Left renal pelvis (tissue), 4 donors: ENCODE data around the gene RNF43. TPM values are rescaled to one million over a fixed set of nuclear protein-coding genes. Genes with fewer than 3 reads are reported as not detected.
"Not testable (repeated sequence)": the region's sequence is repeated elsewhere in the genome, so short reads cannot be mapped to it uniquely, and the experiment has no call there.

Source experiments
- DNase-seq, 4 donors: peaks; one replicate each; pipeline ENCODE4 v3.0.0-alpha.2; 2013; ENCODE audit warnings: low read depth in 4 of 4, low spot score in 3 of 4
- polyA plus RNA-seq, 4 donors: library from polyadenylated mRNA; unstranded; fragments of 120-200 nt; gene quantifications; one replicate each; pipeline ENCODE4 v1.2.1, GENCODE V29; 2013; ENCODE audit not compliant: insufficient read length in 4 of 4

RNF43 gene
- polyA plus RNA-seq, 4 donors: 0.78 to 16.3 (median 14.9) TPM

- DNase-seq: no peak
Measured at GRCh38 chr17:58410714-58411407, 6.5 kb downstream of the RNF43 start.

- no peak for DNase-seq
Measured at GRCh38 chr17:58409432-58409831, 7.9 kb downstream of the RNF43 start.

- DNase-seq: no peak
Measured at GRCh38 chr17:58403311-58403710, 14.0 kb downstream of the RNF43 start.

DNA sequence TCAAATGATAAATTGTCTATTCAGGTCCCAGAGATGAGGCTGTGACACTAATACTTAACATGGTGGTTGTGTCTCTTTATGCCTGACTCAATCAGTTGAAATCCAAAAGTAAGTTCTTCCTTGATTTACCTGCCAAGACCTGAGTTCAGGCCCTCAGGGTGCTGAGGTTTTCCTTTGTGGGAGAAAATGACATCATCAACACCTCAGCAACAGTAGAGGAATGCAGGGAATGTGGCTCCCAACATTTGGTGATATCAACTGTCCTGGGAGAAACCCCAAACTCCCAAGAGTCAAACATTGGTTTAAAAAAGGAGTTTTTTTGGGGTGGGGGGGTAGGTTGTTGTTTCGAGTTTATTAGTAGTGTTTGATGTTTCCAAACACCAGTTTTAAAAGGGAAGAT, 14.7 kb downstream of the RNF43 start:
- no peak for DNase-seq

DNA sequence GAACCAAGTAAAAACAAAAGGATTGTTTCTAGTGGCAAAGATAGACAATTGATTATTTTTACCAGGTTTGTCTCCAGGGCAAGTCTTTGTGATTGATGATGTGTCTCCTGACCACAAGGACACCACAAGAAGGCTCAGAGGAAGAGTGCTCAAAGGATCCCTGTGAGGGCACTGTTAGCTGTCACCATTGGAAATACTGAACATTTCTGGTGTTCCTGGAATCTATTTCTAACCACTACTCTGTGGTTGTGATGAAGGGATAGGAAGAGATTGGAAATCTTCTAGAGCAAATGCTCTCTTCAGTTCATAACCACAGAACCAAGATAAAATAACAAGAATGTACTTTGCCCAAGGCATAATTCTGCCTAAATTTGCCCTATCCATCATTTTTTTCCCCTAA, 15.3 kb downstream of the RNF43 start:
- no peak for DNase-seq

DNA sequence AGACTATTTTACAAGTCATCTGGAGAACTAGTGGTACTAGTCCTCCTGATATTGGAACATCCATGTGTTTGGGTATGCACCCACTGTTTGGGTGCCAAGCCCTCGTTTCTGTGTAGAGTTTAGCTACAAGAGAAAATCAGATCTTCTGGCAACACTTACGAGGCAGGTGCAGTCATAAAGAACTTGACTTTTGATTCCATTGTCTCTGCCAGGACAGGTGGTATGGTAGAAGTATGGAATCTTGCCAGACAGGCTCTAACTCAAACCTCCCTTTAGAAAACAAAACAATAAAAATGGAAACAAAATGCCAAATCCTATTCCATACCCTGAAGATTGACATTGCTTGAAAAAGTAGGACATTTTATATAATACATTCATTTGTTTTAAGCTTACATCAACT, 16.0 kb downstream of the RNF43 start:
- DNase-seq: no peak

DNA sequence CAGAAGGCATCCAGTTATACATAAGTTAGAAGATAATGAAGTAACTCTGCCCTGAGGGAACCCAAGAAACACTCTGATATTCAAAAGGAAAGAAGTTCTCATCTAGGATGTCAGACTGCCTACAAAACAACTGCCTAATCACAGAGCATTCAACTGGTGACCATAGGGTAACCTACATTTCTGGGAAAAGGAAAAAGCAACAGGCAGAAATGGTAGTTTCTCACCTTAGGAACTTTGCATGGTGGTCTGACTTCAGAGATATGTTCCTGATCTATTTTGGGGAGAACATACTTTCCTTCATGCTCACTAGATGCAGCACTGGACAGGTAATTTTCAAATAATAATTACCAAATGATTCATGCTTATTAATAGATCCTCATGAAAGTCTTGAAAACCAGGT, 16.5 kb downstream of the RNF43 start:
- no peak for DNase-seq

DNA sequence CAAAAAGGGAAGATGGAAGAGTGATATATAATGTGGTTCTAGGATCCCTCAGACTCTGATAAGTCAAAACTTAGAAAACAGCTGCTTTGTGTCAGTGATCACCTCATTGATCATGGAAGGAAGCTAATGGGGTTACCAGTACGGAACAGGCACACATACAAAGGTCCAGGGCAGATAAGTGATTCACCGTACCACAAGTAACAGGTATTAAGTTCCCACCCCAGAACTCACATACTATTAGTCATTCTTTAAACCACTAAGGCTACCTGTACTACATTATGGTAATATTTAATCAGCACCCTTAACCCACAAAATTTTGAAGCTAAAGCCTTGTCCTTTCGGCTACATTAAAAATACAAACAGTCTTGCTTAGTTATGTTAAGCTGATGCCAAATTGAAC, 17.4 kb downstream of the RNF43 start:
- no peak for DNase-seq

- no peak for DNase-seq
Measured at GRCh38 chr17:58398574-58399266, 18.6 kb downstream of the RNF43 start.

- DNase-seq: not testable (repeated sequence)
Measured at GRCh38 chr17:58397421-58397820, 19.9 kb downstream of the RNF43 start.

DNA sequence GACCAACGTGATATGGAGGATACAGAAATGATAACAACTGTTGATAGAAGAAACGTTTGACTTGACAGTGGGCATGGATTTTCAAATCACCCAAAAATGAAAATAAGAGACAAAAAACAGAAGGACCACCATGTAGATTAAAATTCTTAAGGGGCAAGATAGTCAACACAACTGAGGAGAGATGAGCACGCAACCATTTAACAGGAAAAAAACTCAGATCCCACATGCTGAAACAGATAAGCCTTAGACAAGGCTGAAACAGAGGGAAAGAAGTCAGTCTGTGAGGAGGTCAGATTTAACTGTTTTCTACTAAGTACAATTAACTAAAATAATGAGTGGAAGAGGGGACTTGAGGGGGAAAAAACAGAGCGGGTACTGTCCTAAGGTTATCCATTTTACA, 21.2 kb downstream of the RNF43 start:
- no peak for DNase-seq

DNA sequence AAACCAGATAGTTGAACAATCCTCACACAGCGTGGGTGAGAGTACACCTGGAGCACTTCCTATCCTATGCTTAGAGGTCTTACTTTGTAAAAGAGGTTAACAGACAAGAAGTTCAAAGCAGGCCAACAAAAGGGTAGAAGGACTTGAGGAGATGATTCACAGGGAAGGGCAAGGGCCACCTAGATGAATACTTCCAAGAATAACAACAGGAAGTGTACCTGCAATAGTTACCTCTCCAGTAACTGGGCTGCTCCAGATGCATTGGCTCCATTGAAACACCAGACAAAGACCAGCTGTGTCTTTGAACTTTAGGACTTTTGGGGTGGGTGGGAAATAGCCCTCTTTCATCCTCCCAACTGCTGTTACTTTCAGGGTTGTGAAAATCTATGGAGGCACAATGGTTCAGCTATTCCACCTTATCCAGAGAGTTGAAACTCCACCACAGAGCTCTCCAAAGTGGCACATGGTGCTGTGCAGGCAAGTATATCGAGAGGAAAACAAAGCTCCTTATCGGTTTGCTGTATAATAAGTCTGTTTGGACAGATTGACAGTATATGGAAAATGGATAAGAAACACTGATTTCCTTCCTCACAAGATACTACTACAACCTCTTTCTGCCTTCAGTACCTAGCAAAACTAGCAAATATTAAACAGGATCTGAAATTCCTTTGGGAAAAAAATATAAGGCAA, 22.7 kb downstream of the RNF43 start:
- no peak for DNase-seq

GRCh38 chr17:58391302-58391984, 25.9 kb downstream of the RNF43 start:
- peak; percentile 72 to 86 (median 75) for DNase-seq

DNA sequence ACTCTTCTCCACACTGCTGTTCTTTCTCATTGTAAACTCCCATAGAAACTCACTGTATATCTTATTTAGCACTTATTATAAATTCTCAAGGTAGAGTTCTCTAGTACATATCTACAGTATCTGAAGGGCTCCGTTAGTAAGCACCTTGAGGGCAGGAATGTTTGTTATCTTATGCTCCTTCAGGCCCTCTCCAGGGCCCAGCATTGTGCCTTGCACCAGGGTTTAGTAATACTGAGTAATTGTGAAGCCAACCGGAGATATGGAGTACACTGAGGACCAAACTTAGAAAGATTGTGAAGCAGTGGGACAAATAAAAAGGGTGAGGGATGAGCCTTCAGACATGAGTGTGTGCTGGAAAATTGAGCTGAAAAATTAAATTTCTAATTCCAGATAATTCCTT, 26.4 kb downstream of the RNF43 start:
- DNase-seq: no peak

- DNase-seq: no peak
Measured at GRCh38 chr17:58388302-58389190, 28.8 kb downstream of the RNF43 start.

DNA sequence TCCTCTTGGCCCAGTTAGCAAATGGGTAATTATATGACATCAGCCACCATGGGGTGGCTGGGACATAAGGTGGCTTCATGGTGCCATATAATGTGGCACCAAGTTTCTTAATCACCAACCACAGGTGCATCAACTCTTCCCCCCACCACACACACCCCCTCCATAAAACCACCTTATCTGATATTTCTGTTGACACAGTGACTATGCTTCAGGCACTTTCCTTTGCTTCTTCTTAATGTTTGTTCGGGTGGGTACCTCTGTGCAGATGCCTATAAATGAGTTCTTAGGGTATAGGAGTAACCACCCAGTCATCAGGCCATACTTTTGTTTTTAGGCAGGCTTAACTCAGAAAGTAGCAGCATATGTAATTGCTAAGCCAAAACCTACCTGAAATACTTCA, 29.5 kb downstream of the RNF43 start:
- DNase-seq: no peak

DNA sequence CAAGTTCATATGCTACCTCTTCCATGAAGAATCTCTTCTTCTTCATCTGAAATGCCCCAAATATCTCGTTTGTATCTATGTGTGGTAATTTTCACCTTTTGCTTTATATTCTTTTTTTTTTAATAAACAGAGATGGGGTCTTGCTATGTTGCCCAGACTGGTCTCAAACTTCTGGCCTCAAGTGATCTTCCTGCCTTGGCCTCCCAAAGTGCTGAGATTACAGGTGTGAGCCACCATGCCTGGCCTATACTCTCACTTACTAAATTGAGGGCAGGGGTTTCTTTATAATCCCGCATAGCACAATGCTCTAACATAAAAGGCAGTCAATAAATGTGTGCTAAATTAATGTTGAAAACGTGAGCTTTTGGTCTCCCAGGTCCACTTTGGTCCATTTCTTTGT, 30.6 kb downstream of the RNF43 start:
- DNase-seq: no peak

GRCh38 chr17:58385359-58385899, 31.9 kb downstream of the RNF43 start:
- no peak for DNase-seq

DNA sequence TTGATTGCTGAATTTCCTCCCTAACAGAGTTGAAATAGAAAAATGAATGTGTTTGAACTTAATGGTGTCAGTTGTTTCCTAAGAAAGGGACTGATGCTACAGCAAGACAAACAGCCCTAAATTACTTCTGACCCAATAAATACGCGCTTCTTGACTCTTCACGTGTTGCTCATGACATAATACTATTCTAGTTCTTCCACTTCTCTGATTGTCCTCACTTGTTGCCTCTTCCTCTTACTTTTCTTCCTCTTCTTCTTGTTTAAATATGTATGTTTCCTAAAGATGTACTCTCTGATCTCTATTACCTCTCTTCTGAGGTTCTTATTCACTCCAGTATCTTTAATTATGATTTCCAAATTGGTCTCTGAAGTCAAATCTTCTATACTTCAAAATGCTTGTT, 32.4 kb downstream of the RNF43 start:
- DNase-seq: no peak

DNA sequence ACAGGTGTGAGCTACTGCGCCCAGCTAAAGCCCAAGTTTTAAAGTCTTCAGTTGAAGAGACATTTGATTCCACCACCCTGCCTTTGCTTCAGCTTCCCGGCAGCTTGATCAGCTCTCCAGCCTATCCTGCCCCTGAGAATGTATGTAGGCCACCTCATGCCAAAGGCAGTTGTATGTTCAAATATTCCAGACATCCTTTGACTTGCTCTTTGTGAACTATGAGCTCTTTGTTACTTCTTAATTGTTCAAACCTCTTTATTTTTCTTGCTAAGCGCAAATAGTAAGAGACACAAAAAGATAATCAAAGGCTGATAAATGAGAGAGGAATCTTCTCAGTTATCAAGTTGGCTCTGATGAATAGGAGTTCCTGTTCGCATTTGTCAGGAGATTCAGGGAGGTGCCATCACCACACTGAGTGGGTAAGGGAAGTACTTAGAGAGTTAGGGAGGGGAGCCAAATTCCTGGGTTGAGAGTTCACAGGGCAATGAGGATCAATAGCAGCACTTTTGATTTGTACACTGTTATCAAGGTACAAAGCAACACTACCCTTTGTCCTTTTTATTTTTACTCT, 33.4 kb downstream of the RNF43 start:
- no peak for DNase-seq
